GM12878 (cell line): ENCODE data around the gene MYMX. TPM values are rescaled to one million over a fixed set of nuclear protein-coding genes. Genes with fewer than 3 reads are reported as not detected.

Experiments
- BCLAF1 ChIP-seq: fragments of 450-650 bp; IDR thresholded peaks from 2 replicates; pipeline ENCODE4 v1.6.1; 2017; ENCODE audit warnings: antibody characterized with exemption, mild to moderate bottlenecking, moderate library complexity
- BMI1 ChIP-seq: fragments of 450-650 bp; IDR thresholded peaks from 2 replicates; pipeline ENCODE4 v1.6.1; 2016; ENCODE audit warnings: mild to moderate bottlenecking, moderate library complexity, borderline replicate concordance
- BRCA1 ChIP-seq: IDR thresholded peaks from 2 replicates; pipeline ENCODE4 v1.6.1; 2011; ENCODE audit warnings: low read depth, low read length, improper control_type of control experiment
- CREM ChIP-seq: IDR thresholded peaks from 2 replicates; pipeline ENCODE4 v1.6.1; 2014; ENCODE audit warnings: antibody characterized with exemption, low read depth
- CTCF ChIP-seq, 3 experiments: IDR thresholded peaks in 2 of 3; conservative IDR thresholded peaks in 1 of 3; 2 replicates each; pipeline ENCODE4 v1.5.1; 2011; ENCODE audit warnings: low read depth in 3 of 3, low read length in 3 of 3, mild to moderate bottlenecking in 3 of 3, control low read depth in 2 of 3, moderate library complexity in 2 of 3, inconsistent platforms in 1 of 3, mixed read lengths in 1 of 3; ENCODE audit not compliant: control insufficient read depth in 2 of 3, insufficient read depth in 1 of 3; ENCODE audit errors: extremely low read depth in 1 of 3
- DPF2 ChIP-seq: fragments of 450-650 bp; IDR thresholded peaks from 2 replicates; pipeline ENCODE4 v1.6.1; 2017; ENCODE audit warnings: mild to moderate bottlenecking
- FOS ChIP-seq: IDR thresholded peaks from 3 replicates; pipeline ENCODE4 v1.6.1; 2011; ENCODE audit warnings: borderline replicate concordance; ENCODE audit not compliant: insufficient read length; ENCODE audit errors: extremely low read depth
- HDAC6 ChIP-seq: fragments of 200-600 bp; sonication (generic); IDR thresholded peaks from one replicate; pipeline ENCODE4 v1.8.0; 2017; ENCODE audit warnings: antibody characterized with exemption; ENCODE audit not compliant: unreplicated experiment
- IRF5 ChIP-seq: fragments of 450-650 bp; IDR thresholded peaks from 2 replicates; pipeline ENCODE4 v1.6.1; 2017; ENCODE audit warnings: borderline replicate concordance
- JUNB ChIP-seq: IDR thresholded peaks from 2 replicates; pipeline ENCODE4 v1.6.1; 2016; ENCODE audit warnings: antibody characterized with exemption, mild to moderate bottlenecking
- MYB ChIP-seq: fragments of 150-350 bp; IDR thresholded peaks from 2 replicates; pipeline ENCODE4 v1.6.1; 2014; ENCODE audit warnings: mild to moderate bottlenecking, low read depth, low read length, borderline replicate concordance
- MYC ChIP-seq: IDR thresholded peaks from 2 replicates; pipeline ENCODE4 v1.6.1; 2011; ENCODE audit warnings: mild to moderate bottlenecking, low read length, moderate library complexity, inconsistent platforms; ENCODE audit not compliant: insufficient read depth, insufficient replicate concordance, insufficient read length, severe bottlenecking
- POLR2A ChIP-seq: IDR thresholded peaks from 2 replicates; pipeline ENCODE4 v1.6.1; 2011; ENCODE audit warnings: low read depth, mild to moderate bottlenecking, low read length
- RB1 ChIP-seq: fragments of 450-650 bp; formaldehyde crosslinking; IDR thresholded peaks from 2 replicates; pipeline ENCODE4 v1.6.1; 2017; ENCODE audit warnings: mild to moderate bottlenecking, borderline replicate concordance
- SMAD5 ChIP-seq: IDR thresholded peaks from 2 replicates; pipeline ENCODE4 v1.6.1; 2016; ENCODE audit warnings: antibody characterized with exemption, low read depth
- SMARCA5 ChIP-seq: fragments of 450-650 bp; IDR thresholded peaks from 2 replicates; pipeline ENCODE4 v1.6.1; 2017; ENCODE audit warnings: mild to moderate bottlenecking
- TCF3 ChIP-seq: IDR thresholded peaks from 2 replicates; pipeline ENCODE4 v1.6.1; 2012; ENCODE audit warnings: low read depth, mild to moderate bottlenecking, low read length, borderline replicate concordance; ENCODE audit not compliant: insufficient read depth
- ZNF384 ChIP-seq: IDR thresholded peaks from 2 replicates; pipeline ENCODE4 v1.6.1; 2012; ENCODE audit warnings: low read depth, mild to moderate bottlenecking, low read length, improper control_type of control experiment, borderline replicate concordance
- ZNF687 ChIP-seq: fragments of 450-650 bp; IDR thresholded peaks from 2 replicates; pipeline ENCODE4 v1.6.1; 2017; ENCODE audit warnings: mild to moderate bottlenecking, moderate library complexity
- polyA plus RNA-seq, 11 experiments: library from polyadenylated mRNA; depleted of rRNA in 4 of 11; unstranded in 6 of 11; stranded (reverse) in 5 of 11; fragments of >200 nt; fragmentation: Nextera tagmentation in 4 of 11; fragmentation: Illumina TruSeq in 1 of 11; extraction: Ambion mirVana in 4 of 11; extraction: Trizol in 1 of 11; gene quantifications; 1 replicate in 1 of 11; 2 replicates in 10 of 11; pipeline versions ENCODE4 v1.2.1 to v1.2.3, GENCODE V29; 2011 to 2016; ENCODE audit warnings: inconsistent platforms in 2 of 11, missing spikeins in 2 of 11, low read depth in 1 of 11
- total RNA-seq, 4 experiments: library from RNA; depleted of rRNA in 3 of 4; stranded (reverse); fragments of >200 nt in 3 of 4; fragmentation: Illumina TruSeq in 1 of 4; extraction: Trizol in 1 of 4; gene quantifications; 2 replicates each; pipeline versions ENCODE4 v1.2.1 to v1.2.3, GENCODE V29; 2013 to 2021

Gene MYMX
- total and polyA plus RNA-seq, 10 of the 15 experiments (the other 5 are each of a cell fraction or from before 2014, with no cell fraction given): not detected

- peak; percentile 74 for TF ChIP-seq ZNF687
- peak; percentile 20; the same call in 1 of the 2 replicates for TF ChIP-seq BMI1
- no peak for TF ChIP-seq JUNB
- TF ChIP-seq MYC: no peak
- TF ChIP-seq DPF2: peak; percentile 62; the same call in 1 of the 2 replicates
- TF ChIP-seq POLR2A: no peak
- no peak for TF ChIP-seq CTCF (IDR thresholded peaks at IDR 0.05 in 2 of 3, conservative IDR thresholded peaks at IDR 0.05 in 1 of 3; ENCODE audit: control insufficient read depth in 2 of 3, extremely low read depth in 1 of 3, insufficient read depth in 1 of 3, low read depth in 3 of 3, low read length in 3 of 3)
- no peak for TF ChIP-seq HDAC6
- TF ChIP-seq IRF5: no peak
- TF ChIP-seq SMAD5: no peak; the same call in none of the 2 replicates
- TF ChIP-seq TCF3: 0 out of 2 replicates have a peak, but pooled peaks have one; percentile 28
- TF ChIP-seq ZNF384: no peak
- TF ChIP-seq RB1: no peak; the same call in 1 of the 2 replicates
- no peak for TF ChIP-seq BRCA1
- TF ChIP-seq BCLAF1: no peak
- TF ChIP-seq FOS: no peak
- TF ChIP-seq SMARCA5: no peak
- no peak for TF ChIP-seq MYB
- TF ChIP-seq CREM: peak; percentile 52
Observed at GRCh38 chr6:44263354-44264100, 46.8 kb downstream of the MYMX start (continued).
